GM23248 (cell line): ENCODE results near the gene CACNG4. TPM values are rescaled to one million over a fixed set of nuclear protein-coding genes. Genes with fewer than 3 reads are reported as not detected.
A peak's percentile ranks its signal among the peaks of the same experiment; 100 is the strongest.

Source experiments
- DNase-seq: peaks from one replicate; pipeline ENCODE4 v3.0.0-alpha.2; 2015
- H2AFZ ChIP-seq: fragments of 200-600 bp; sonication (generic); 2 replicates; pipeline ENCODE4 v1.6.1; 2016; ENCODE audit warnings: antibody characterized with exemption
- H3F3A ChIP-seq: fragments of 200-600 bp; sonication (generic); 2 replicates; pipeline ENCODE4 v1.6.1; 2016; ENCODE audit warnings: mild to moderate bottlenecking, antibody characterized with exemption, mixed run types; ENCODE audit not compliant: insufficient read depth
- H3K27ac ChIP-seq: fragments of 200-600 bp; sonication (generic); 2 replicates; pipeline ENCODE4 v1.5.1; 2016; ENCODE audit warnings: mild to moderate bottlenecking
- H3K27me3 ChIP-seq: fragments of 200-600 bp; sonication (generic); replicated peaks from 2 replicates; pipeline ENCODE4 v1.6.1; 2016; ENCODE audit warnings: mild to moderate bottlenecking; ENCODE audit not compliant: insufficient read depth
- H3K36me3 ChIP-seq: fragments of 200-600 bp; sonication (generic); 2 replicates; pipeline ENCODE4 v1.6.1; 2016; ENCODE audit warnings: low read depth, mild to moderate bottlenecking
- H3K4me1 ChIP-seq: fragments of 200-600 bp; sonication (generic); 2 replicates; pipeline ENCODE4 v1.6.1; 2016; ENCODE audit warnings: mild to moderate bottlenecking; ENCODE audit not compliant: insufficient read depth
- H3K4me2 ChIP-seq: fragments of 200-600 bp; sonication (generic); one replicate; pipeline ENCODE4 v1.6.1; 2016; ENCODE audit warnings: mild to moderate bottlenecking; ENCODE audit not compliant: unreplicated experiment
- H3K4me3 ChIP-seq: fragments of 200-600 bp; sonication (generic); 2 replicates; pipeline ENCODE4 v1.5.1; 2016; ENCODE audit warnings: mild to moderate bottlenecking
- H3K79me2 ChIP-seq: fragments of 200-600 bp; sonication (generic); 2 replicates; pipeline ENCODE4 v1.6.1; 2016; ENCODE audit warnings: mild to moderate bottlenecking; ENCODE audit not compliant: insufficient read depth
- H3K9ac ChIP-seq: fragments of 200-600 bp; sonication (generic); 2 replicates; pipeline ENCODE4 v1.6.1; 2016; ENCODE audit warnings: mild to moderate bottlenecking
- H3K9me2 ChIP-seq: fragments of 200-600 bp; sonication (generic); 2 replicates; pipeline ENCODE4 v1.6.1; 2016; ENCODE audit warnings: mixed run types, mild to moderate bottlenecking, moderate library complexity; ENCODE audit not compliant: insufficient read depth
- H3K9me3 ChIP-seq: fragments of 200-600 bp; sonication (generic); one replicate; pipeline ENCODE4 v1.6.1; 2017; ENCODE audit warnings: low read depth
- H4K20me1 ChIP-seq: fragments of 200-600 bp; sonication (generic); 2 replicates; pipeline ENCODE4 v1.6.0; 2016; ENCODE audit not compliant: insufficient read depth
- EZH2 ChIP-seq: fragments of 200-600 bp; sonication (generic); IDR thresholded peaks from 2 replicates; pipeline ENCODE4 v1.6.1; 2018; ENCODE audit warnings: antibody characterized with exemption, mild to moderate bottlenecking; ENCODE audit not compliant: insufficient read depth, poor library complexity, severe bottlenecking
- EZH2phosphoT487 ChIP-seq: fragments of 200-600 bp; sonication (generic); IDR thresholded peaks from 2 replicates; pipeline ENCODE4 v1.6.1; 2018; ENCODE audit warnings: antibody characterized with exemption, moderate library complexity, mild to moderate bottlenecking, low read depth; ENCODE audit not compliant: insufficient read depth
- WGBS, 2 experiments: methylation state at CpG; one replicate each; pipeline ENCODE4 v1.1.6; 2015 to 2017; ENCODE audit warnings: low lambda C conversion rate in 2 of 2, low coverage in 1 of 2; ENCODE audit errors: missing lambda C conversion rate in 2 of 2; 5-methylcytosine and 5-hydroxymethylcytosine counted together
- in situ Hi-C: fragments of 300-500 bp; cut with MboI; formaldehyde crosslinking; loops from 2 replicates; pipeline ENCODE4 v1.15.0; 2020
- polyA plus RNA-seq: library from polyadenylated mRNA; unstranded; fragments of >200 nt; fragmentation: Nextera tagmentation; extraction: Ambion mirVana; gene quantifications from 2 replicates; pipeline ENCODE4 v1.2.1, GENCODE V29; 2016
- total RNA-seq: library from RNA; depleted of rRNA; stranded (reverse); fragments of >200 nt; shearing (Covaris generic); gene quantifications from 2 replicates; pipeline ENCODE4 v1.2.3, GENCODE V29; 2014

CACNG4 gene
- total and polyA plus RNA-seq, 2 experiments from 2014 or later = not detected

- H3K79me2 ChIP-seq = no peaks in the 10 kb centered on the region
- no peak overlapping the region for H2AFZ ChIP-seq
- H3K27me3 ChIP-seq = peaks cover 23% of the 10 kb centered on the region
- H3K9me2 ChIP-seq = no peaks in the 10 kb centered on the region
- H3K4me1 ChIP-seq = no peaks in the 10 kb centered on the region
- WGBS, 2 experiments = 57 to 64% methylated on average over 9 to 12 of the region's 12 CpGs
- H3K27ac ChIP-seq = no peak overlapping the region
- H3K9ac ChIP-seq = no peak overlapping the region
- in situ Hi-C loops = loop anchor here (25.0 kb wide), 1 partner anchor 707 kb away; no protein-coding TSS in a partner anchor
- no peaks in the 10 kb centered on the region for H3F3A ChIP-seq
- no peaks in the 10 kb centered on the region for H4K20me1 ChIP-seq
- no peaks in the 10 kb centered on the region for H3K9me3 ChIP-seq
- no peak overlapping the region for H3K4me2 ChIP-seq
- TF ChIP-seq EZH2 = no peak
- TF ChIP-seq EZH2phosphoT487 = no peak
- DNase-seq = no peak
- H3K36me3 ChIP-seq = no peaks in the 10 kb centered on the region
- H3K4me3 ChIP-seq = no peak overlapping the region
Observed at GRCh38 chr17:66918896-66919295, 45.6 kb upstream of the CACNG4 start.

GRCh38 chr17:66920435-66920834, 44.1 kb upstream of the CACNG4 start:
- in situ Hi-C loops = loop anchor here (25.0 kb wide), 1 partner anchor 708 kb away; no protein-coding TSS in a partner anchor
- peaks cover 27% of the 10 kb centered on the region for H3K27me3 ChIP-seq
- no peaks in the 10 kb centered on the region for H3K4me1 ChIP-seq
- no peak overlapping the region for H3K4me3 ChIP-seq
- H2AFZ ChIP-seq = no peak overlapping the region
- H3K27ac ChIP-seq = no peak overlapping the region
- H3K9me3 ChIP-seq = no peaks in the 10 kb centered on the region
- H3K79me2 ChIP-seq = no peaks in the 10 kb centered on the region
- H4K20me1 ChIP-seq = no peaks in the 10 kb centered on the region
- 58 to 61% methylated on average over 9 of the region's 9 CpGs for WGBS, 2 experiments
- no peaks in the 10 kb centered on the region for H3K9me2 ChIP-seq
- DNase-seq = no peak
- H3F3A ChIP-seq = no peaks in the 10 kb centered on the region
- TF ChIP-seq EZH2phosphoT487 (no peak), EZH2 (no peak)
- no peaks in the 10 kb centered on the region for H3K36me3 ChIP-seq
- H3K4me2 ChIP-seq = no peak overlapping the region
- H3K9ac ChIP-seq = no peak overlapping the region

- Histone ChIP-seq H3K27ac (no peak overlapping the region), H3K4me2 (no peak overlapping the region), H4K20me1 (no peaks in the 10 kb centered on the region), H3K4me3 (no peak overlapping the region), H3K36me3 (no peaks in the 10 kb centered on the region), H2AFZ (no peak overlapping the region), H3K27me3 (peaks cover 31% of the 10 kb centered on the region), H3K79me2 (no peaks in the 10 kb centered on the region), H3K9me3 (no peaks in the 10 kb centered on the region), H3F3A (no peaks in the 10 kb centered on the region), H3K9ac (no peak overlapping the region), H3K4me1 (no peaks in the 10 kb centered on the region), H3K9me2 (no peaks in the 10 kb centered on the region)
- in situ Hi-C loops = loop anchor here (25.0 kb wide), 1 partner anchor 709 kb away; no protein-coding TSS in a partner anchor
- TF ChIP-seq EZH2 = no peak
- TF ChIP-seq EZH2phosphoT487 = no peak
- 23 to 24% methylated on average over 4 of the region's 4 CpGs for WGBS, 2 experiments
- peak; percentile 26 for DNase-seq
Observed at GRCh38 chr17:66920950-66921349, 43.6 kb upstream of the CACNG4 start.

- Histone ChIP-seq H2AFZ (no peak overlapping the region), H3K9me3 (no peaks in the 10 kb centered on the region), H3K9ac (no peak overlapping the region), H3K4me2 (no peak overlapping the region), H4K20me1 (no peaks in the 10 kb centered on the region), H3K36me3 (no peaks in the 10 kb centered on the region), H3F3A (no peaks in the 10 kb centered on the region), H3K9me2 (no peaks in the 10 kb centered on the region), H3K4me3 (no peak overlapping the region), H3K4me1 (no peaks in the 10 kb centered on the region), H3K79me2 (no peaks in the 10 kb centered on the region), H3K27me3 (peaks cover 53% of the 10 kb centered on the region), H3K27ac (no peak overlapping the region)
- 15 to 19% methylated on average over 1 of the region's 1 CpG for WGBS, 2 experiments
- TF ChIP-seq EZH2phosphoT487 (no peak), EZH2 (no peak)
- no peak for DNase-seq
- in situ Hi-C loops = loop anchor here (25.0 kb wide), 1 partner anchor 712 kb away; no protein-coding TSS in a partner anchor
Observed at GRCh38 chr17:66923886-66924285, 40.6 kb upstream of the CACNG4 start.
